Stimulated activated CD4-positive, alpha-beta T cell treated with anti-CD3 and anti-CD28 coated beads, Interleukin-15, amount 100 ng/mL, for 1 hour (primary cell): ENCODE data around the gene C2orf72.
"Not testable (repeated sequence)": the region's sequence is repeated elsewhere in the genome, so short reads cannot be mapped to it uniquely, and the experiment has no call there.

Experiments
- DNase-seq, 2 donors: peaks; one replicate each; pipeline ENCODE4 v3.0.0-alpha.2; 2020; ENCODE audit warnings: low read depth in 1 of 2, low spot score in 1 of 2

C2orf72 gene

DNA sequence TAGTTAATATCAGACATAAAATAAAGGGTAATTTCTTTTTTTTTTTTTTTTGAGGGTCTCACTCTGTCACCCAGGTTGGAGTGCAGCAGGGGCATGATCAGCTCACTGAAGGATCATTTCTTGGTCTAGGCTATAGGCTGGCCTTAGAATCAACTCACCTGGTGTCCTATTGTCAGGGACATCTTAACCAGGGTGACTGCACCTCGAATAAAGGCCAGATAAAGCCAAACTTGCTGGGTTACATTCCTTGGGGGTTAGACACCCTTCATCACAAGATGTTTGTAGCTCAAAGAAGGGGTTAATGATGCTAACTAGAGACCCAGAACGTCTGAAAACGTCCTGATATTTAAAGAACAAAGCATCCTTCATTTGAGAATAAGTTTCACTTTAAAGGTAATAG is 23.5 kb upstream of the C2orf72 start:
- no peak for DNase-seq

DNA sequence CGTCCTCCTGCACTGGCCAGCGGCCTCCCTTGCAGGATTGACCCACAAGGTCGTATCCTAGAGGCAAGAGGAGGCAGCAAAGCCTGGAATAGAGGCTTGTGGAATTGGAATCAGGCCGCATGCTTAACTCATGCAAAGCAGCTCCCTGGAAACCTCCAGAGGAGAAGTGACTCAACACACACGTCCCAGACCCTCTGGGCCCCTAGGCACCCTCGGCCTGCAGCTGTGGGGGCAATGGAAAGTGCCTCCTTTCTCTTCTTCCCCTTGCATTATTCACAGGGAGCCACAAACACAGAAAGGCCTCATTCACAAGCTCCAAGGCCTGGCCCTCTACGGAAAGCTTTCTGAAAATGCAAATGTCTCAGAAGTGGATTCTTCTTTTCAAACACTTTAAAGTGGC is 21.8 kb upstream of the C2orf72 start:
- no peak for DNase-seq

DNA sequence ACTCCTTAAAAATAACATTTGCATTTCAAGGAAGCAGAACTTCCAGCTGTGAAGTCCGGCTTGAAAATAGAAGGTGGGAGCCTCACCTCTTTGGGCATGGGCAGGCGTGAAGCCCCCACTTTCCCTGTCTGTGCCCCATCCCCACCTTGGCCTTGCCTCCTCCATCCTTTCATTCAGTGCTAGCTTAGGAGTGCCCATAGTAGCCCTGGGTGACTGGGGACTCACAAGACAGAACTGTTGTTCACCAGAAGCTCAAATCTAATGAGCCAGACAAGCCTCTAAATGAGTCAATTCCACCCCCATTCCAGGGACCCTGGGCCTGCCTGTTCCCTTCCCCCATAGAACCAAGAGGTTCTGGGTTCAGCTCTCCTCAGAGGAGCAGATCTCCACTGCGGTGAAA is 21.4 kb upstream of the C2orf72 start:
- DNase-seq, result no peak

DNA sequence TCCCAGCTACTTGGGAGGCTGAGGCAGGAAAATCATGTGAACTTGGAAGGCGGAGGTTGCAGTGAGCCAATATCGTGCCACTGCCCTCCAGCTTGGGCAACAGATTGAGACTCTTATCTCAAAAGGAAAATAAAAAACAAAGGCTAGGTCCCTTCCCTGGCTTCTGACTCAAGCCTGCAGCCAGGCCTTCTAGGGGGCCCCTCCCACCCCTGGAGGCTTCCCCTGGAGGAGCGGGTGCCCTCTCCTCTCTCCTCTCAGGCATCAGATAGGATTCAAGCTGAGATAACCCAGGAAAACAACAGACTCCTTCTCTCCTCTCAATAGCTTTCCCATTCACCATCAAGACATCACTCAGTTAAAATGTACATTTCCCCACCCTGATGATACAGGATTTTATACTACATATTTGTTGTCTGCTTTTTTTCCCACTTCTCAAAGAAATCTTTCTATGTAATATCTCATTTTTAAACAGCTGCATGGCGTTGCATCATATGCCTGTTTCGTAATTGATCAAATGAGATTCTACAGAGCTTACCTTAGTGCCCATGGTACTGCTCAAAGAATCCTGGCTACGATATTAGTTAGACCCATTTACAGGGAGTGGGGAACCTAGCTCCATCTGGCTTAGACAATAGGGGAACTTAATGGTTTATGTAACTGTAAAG is 20.6 kb upstream of the C2orf72 start:
- DNase-seq, result no peak

DNA sequence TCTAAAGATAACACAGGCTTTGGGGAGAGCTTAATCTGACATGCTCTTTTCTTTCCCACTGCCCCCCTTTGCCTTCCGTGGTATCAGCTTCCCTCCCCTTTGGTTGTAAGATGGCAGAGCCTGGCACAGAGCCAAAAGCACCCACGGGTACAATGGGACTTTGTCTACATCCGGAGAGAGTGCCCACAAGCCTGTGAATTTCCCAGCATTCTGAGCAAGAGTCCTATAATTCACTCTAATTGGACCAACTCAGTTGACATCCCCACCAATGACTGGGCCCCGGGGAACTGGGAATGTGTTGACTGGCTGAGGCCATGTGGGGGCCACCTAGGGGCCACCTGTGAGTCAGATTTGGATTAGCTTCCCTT is 20.1 kb upstream of the C2orf72 start:
- no peak for DNase-seq

DNA sequence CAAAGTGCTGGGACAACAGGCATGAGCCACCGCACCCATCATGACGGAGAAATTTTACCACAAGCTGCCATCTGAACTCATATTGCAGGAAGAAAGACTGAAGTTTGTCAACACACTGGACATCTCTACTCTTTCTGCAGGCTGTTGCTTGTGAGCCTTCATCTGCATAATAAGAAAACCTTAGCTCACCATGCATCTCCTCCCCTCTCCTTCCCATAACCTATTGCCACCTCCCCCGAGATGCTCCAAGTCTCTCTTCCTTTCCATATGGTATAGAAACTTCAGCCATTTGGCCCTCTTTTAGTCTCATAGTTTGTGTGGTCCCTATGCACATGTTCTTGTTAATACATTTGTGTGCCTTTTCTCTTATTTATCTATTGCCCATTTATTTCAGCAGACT is 19.1 kb upstream of the C2orf72 start:
- no peak for DNase-seq

DNA sequence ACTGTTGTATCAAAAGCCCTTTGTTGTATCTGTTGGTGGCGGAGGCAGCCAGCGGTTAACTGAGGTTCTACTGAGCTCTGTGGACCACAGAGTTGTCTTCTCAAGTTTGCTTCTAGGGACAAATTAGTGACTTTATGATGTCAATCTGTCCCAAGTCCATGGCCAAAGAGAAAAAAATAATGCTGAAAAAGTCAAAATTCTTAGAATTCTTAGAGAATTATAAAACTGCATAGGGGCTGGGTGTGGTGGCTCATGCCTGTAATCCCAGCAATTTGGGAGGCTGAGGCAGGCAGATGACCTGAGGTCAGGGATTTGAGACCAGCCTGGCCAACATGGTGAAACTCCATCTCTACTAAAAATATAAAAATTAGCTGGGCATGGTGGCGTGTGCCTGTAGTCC is 12.3 kb upstream of the C2orf72 start:
- not testable (repeated sequence) for DNase-seq

DNA sequence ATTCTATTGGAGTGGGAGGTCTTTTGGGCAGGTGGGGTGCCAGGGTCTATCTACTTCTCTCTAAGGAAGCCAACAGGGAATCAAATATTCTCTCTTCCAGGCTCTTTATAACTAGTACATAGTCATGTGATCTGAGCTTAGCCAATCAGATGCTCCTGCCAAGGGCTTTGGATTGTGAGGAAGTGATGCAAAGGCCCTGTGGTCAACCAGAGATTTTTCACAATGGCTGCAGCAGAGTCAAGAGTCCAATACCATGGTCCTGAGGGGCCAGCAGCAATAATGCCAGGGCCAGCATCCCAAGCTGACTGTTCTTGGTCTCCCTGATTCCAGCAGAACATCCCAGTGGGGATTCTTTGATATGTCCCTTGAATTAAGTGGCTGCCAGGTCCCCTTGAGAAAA is 8.4 kb upstream of the C2orf72 start:
- no peak for DNase-seq

DNA sequence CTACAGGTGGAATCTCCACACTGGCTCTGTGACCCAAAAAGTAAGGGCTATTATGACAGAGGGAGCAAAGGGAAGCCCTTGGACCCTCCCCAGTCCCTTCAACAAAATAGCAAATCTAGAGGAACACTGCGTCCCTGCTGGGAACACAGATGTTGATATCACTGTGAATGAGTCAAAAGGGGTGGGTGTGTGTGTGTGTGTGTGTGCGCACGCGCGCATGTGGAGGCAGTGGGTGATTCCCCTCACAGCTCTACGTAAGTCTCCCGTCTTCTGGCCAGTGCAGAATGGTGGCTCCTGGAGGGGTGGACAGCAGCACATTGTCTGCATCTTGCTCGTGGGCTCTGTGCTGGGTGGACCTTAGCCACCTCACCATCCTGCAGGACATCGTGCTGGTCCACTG is 7.8 kb upstream of the C2orf72 start:
- no peak for DNase-seq

DNA sequence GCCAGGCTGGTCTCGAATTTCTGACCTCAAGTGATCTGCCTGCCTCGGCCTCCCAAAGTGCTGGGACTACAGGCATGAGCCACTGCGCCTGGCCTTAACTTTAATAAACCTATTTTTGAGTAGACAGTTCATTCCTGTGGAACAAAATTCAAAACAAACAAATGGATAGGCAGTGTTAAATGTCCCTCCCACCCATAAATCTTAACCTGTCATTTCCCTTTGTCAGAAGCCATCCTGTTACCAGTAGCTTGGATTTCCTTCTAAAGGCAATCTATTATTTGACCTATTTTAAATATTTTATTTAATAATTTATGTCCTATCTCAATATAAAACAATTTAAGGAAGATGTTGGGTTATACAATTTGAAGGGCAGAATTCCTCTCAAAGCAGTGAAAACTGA is 6.6 kb upstream of the C2orf72 start:
- DNase-seq, result no peak

DNA sequence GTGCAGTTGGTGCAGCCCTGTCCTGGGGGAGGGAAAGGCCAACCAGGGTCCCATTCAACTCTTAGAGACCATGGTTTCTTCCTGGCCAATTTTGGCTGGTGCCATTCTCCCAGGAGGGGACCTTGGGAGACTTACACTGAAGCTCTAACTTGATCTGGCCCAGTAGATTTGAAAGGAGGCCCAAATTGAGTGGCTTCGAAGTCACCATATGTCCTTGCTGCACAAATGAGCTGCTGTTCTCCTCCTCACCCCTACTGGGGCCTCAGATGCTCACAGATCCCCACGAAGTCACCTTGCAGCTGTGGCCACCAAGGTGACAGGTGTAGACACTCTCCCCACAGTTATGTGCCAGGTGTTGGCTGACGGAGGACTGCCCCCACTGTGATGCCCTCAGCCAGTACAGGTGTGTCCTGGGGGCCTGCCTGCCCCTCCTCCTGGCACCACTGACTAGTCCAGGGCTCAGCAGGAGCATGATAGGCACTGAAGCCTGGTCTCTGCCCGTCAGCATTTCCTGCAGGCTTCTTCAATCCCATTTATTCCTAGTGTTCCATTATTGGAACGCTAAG is 4.7 kb upstream of the C2orf72 start:
- no peak for DNase-seq

DNA sequence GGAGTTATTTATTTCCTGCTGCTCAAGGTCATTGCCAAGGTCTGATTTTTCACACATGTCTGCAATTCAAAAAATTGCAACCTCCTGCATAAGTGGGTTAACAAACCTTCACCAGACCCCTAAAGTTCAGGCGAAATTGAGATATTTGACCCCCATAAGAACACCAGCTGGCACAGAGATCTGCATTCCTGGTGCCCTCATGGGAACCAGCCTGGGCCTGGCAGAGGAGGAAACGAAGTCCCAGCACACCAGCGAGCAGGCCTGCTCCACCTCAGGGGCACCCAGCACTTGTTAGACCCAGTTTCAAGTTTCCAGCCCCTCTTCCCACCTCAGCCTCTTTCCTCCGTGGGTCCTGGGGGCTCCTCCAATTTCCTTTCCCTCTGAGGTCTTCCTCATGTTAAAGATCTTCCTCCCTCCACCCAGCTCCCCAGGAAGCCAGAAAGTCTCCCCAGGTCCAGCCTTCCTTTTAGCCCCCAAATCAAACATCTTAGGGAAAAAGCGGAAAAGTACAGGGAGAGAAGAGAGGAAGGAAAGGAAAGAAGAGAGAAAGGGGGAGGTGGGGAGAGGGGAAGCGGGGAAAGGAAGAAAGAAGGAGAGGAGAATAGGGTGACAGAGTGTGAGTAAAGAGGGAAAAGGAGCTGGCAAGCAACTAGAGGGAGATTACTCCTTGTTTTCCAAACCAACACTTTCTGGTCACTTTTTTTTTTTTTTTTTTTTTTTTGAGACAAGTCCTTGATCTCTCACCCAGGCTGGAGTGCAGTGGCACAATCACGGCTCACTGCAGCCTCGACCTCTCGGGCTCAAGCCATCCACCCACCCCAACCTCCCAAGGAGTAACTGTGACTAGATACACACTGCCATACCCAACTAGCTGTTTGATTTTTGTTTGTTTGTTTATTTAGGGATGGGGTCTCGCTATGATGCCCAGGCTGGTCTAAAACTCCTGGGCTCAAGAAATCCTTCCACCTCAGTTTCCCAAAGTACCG is 3.9 kb upstream of the C2orf72 start:
- DNase-seq, result no peak

DNA sequence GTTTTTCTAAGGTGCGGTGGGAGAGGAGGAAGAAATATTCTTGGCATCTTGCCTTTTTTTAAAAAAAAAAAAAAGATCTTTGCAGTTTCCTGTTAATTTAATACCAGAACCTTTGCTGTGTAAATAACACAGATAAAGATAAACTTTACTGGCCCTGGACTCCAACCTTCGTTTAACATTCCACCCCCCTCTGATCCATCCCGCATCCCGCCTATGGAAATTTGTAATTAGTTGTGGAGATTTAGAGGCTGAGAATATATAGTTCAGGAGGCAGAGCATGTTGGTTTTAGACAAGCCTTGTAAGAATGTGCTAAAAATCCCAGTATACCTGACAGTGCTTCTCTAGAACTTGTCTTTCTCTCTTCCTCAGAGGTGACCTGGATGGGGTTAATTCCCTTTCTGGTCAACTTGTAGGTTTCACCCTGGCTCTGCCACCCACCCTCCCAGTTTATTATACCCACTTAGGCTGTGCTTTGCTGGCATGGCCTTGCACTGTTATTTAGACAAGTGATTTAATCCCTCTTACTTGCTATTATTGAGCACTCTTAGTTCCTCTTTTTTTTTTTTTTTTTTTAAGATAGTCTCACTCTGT is 2.9 kb upstream of the C2orf72 start:
- no peak for DNase-seq

DNA sequence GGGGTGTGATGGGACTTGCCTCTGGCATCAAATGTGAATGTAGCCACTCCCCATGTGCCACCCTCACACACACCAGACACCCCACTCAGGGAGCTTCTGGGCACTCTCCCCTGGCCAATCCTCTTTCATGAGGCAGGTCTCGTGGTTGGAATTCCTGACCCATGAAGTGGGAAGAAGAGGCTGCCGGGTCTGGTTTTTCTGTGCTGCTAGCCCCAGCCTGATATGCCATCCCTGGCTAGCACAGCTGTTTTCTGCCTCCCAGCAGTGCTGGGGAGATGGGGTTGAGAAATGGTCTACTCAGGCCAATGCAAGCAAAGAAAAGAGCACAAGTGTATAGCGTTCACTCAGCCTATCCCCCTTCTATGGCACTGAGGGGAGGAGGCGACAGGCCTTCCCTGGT is 1.2 kb upstream of the C2orf72 start:
- no peak for DNase-seq

DNA sequence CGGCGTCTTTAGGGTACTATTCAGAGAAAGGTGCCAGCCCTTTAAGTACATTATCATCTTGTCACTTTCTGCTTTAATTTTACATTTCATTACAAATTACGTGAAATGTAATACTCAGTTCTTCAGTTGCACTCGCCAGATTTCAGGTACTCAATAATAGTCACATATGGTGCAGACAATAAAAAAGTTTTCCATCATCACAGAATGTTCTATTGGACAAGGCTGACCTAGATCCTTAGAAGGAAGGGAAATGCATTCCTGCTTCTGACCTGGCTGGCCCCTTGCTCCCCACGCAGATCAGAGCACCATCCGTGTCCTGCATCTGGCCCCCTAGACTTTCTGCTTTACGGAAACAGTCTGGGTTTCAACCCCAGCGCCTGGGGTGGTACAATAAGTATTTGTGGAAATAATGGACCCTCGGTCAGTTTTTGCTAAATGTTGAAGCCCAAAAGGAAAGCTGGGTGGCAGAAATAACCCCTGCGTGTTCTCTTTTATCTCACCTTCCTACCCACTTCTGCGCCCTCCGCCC is 681 bp upstream of the C2orf72 start:
- DNase-seq, result no peak

DNA sequence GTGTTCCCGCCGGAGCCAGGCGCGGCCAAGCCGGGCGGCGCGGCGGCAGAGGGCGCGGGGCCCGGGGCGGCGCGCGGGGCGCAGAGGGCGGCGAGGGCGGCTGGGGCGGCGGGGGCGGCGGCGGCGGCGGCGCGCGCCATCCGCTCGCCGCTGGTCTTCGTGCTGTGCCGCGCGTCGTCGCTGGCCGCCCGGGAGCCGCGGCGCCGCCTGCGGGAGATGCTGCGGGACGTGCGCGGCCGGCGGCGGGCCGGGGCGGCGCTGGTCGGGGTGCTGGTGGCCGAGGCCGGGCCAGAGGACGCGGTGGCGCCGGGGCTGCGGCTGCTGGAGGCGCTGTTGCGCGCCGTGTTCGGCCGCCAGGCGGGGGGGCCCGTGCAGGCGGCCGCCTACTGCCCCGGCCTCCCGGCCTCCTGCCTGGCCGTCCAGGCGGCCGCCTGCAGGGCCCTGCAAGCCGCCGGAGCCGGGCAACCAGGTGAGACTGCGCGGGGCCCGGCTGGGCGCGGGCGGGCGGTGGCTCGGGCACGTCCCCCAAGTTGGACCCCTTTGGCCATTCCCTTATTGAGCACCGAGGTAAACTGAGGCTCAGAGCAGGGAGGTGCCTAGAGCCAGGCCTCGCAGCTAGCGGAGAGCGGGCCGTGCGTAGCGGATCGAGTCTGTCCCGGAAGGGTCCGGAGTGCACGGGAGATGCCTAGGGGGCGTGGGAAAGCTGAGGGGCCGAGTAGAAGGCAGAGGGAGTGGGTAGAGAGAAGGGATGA is 584 bp downstream of the C2orf72 start:
- no peak for DNase-seq

DNA sequence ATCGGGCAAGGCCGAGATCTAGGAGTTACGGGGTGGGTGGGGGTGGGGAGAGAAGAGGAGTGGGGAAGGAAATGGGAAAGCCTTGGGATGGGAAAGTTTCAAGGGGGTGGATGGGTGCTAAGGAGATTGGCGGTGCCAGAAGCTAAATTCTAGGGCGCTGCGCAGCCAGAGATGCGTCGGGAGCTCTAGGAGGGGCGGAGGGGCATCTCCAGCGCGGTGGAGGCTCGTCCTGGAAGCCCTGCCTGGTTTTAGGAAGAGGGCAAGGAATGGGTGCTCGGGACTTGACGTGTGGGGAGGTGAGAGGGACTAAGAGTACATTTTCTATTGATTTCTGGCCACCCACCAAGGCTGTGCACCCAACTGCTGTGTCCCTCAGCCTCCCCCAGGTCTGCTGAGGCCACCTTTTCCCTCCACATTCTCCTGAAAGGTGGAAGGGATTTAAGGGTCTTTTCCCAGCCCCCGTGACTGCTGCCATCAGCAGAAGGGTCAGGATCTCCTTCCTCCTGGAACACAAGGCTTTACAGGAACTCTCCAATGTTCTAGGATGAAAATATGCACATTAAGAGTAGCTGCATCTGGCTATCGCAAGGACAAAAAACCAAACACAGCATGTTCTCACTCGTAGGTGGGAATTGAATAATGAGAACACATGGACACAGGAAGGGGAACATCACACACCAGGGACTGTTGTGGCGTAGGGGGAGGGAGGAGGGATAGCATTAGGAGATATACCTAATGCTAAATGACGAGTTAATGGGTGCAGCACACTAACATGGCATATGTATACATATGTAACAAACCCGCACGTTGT is 1.4 kb downstream of the C2orf72 start:
- no peak for DNase-seq

DNA sequence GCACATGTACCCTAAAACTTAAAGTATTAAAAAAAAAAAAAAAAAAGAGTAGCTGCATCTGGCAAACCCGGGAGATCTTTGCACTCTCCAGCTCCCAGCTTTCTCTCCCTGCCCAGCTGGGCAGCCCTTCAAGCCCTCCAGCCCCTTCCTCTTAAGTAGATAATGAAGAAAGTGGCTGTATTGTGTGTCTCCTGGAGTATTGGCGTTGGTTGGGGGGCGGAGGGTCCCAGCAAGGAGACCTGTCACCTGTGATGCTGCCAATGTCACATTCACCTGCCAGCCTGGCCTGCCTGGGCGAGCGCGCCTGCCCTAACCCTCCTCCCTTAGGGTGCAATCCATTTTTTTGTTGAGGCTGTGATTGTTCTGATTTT is 2.0 kb downstream of the C2orf72 start:
- no peak for DNase-seq

DNA sequence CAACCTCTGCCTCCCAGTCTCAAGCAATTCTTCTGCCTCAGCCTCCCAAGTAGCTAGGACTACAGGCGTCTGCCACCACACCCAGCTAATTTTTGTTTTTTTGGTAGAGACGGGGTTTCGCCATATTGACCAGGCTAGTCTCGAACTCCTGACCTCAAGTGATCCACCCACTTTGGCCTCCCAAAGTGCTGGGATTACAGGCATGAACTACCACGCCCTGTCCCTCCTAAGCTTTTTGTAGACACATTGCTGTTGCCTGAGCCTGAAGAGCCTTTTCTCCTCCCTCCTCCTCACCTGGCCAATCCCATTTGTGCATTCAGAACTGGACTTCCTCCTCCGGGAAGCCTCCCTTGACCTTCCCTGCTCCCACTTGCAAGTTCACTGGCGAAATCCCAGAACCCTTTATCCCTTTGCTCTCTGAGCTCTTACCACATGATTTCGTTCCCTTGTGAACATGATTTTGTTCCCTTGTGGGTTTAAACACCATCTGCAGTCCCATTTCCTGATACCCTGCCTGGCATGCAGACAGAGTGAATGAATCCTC is 2.6 kb downstream of the C2orf72 start:
- no peak for DNase-seq
